HEK293 (cell line): ENCODE measurements around the gene HOXC11.

ENCODE experiments used
- ATF2 ChIP-seq: fragments of 450-650 bp; formaldehyde crosslinking; IDR thresholded peaks from 2 replicates; pipeline ENCODE4 v1.5.1; 2016; ENCODE audit warnings: missing biosample characterization, missing genetic modification characterization, low read depth
- CTCF ChIP-seq: fragments of 450-650 bp; formaldehyde crosslinking; IDR thresholded peaks from 2 replicates; pipeline ENCODE4 v1.5.1; 2016; ENCODE audit warnings: missing biosample characterization, missing genetic modification characterization
- REST ChIP-seq: fragments of 450-650 bp; formaldehyde crosslinking; IDR thresholded peaks from 2 replicates; pipeline ENCODE4 v1.5.1; 2016; ENCODE audit warnings: missing biosample characterization, missing genetic modification characterization
- ZNF133 ChIP-seq: fragments of 450-650 bp; formaldehyde crosslinking; IDR thresholded peaks from 2 replicates; pipeline ENCODE4 v1.5.1; 2016; ENCODE audit warnings: missing biosample characterization, missing genetic modification characterization
- ZNF18 ChIP-seq: fragments of 450-650 bp; formaldehyde crosslinking; IDR thresholded peaks from 2 replicates; pipeline ENCODE4 v1.5.1; 2016; ENCODE audit warnings: missing biosample characterization, missing genetic modification characterization
- ZNF274 ChIP-seq, 2 experiments: fragments of 200-500 bp in 1 of 2; fragments of 450-650 bp in 1 of 2; sonication (Bioruptor generic) in 1 of 2; formaldehyde crosslinking in 1 of 2; IDR thresholded peaks; 2 replicates each; pipeline versions ENCODE4 v1.5.1 to v1.6.1; 2014 to 2016; ENCODE audit warnings: borderline replicate concordance in 1 of 2, inconsistent platforms in 1 of 2, low read length in 1 of 2, missing biosample characterization in 1 of 2, missing genetic modification characterization in 1 of 2
- ZNF280C ChIP-seq: fragments of 450-650 bp; formaldehyde crosslinking; IDR thresholded peaks from 2 replicates; pipeline ENCODE4 v1.5.1; 2016; ENCODE audit warnings: missing biosample characterization, missing genetic modification characterization
- ZNF488 ChIP-seq: fragments of 450-650 bp; formaldehyde crosslinking; IDR thresholded peaks from 2 replicates; pipeline ENCODE4 v1.5.1; 2016; ENCODE audit warnings: missing biosample characterization, missing genetic modification characterization
- ZNF623 ChIP-seq: fragments of 450-650 bp; formaldehyde crosslinking; IDR thresholded peaks from 2 replicates; pipeline ENCODE4 v1.5.1; 2016; ENCODE audit warnings: missing biosample characterization, missing genetic modification characterization

- no peak for TF ChIP-seq ZNF133 (tag by site-specific recombination)
- TF ChIP-seq ZNF280C (tag by site-specific recombination), result no peak
- TF ChIP-seq CTCF, result no peak
- TF ChIP-seq ZNF274 (IDR thresholded peaks at IDR 0.05; ENCODE audit: low read length), result no peak
- no peak for TF ChIP-seq ZNF274 (tag by site-specific recombination; IDR thresholded peaks at IDR 0.05; ENCODE audit: borderline replicate concordance)
- TF ChIP-seq REST (tag by site-specific recombination), result no peak
- no peak for TF ChIP-seq ATF2 (tag by site-specific recombination)
- TF ChIP-seq ZNF623 (tag by site-specific recombination), result no peak
- TF ChIP-seq ZNF488 (tag by site-specific recombination), result no peak
- TF ChIP-seq ZNF18 (tag by site-specific recombination), result no peak
Measured at GRCh38 chr12:54025499-54026405, 52.8 kb downstream of the HOXC11 start.
